GM10266 (cell line): ENCODE results near the gene KRT9.

ENCODE experiments used
- DNase-seq: peaks from one replicate; pipeline ENCODE4 v3.0.0; 2012; ENCODE audit errors: extremely low spot score
- TF ChIP-seq, protein P1 (sequence below): IDR thresholded peaks from 2 replicates; pipeline ENCODE4 v1.5.1; 2012; ENCODE audit warnings: mild to moderate bottlenecking, low read depth; ENCODE audit not compliant: control insufficient read depth, insufficient read depth; ENCODE audit errors: missing control alignments

The KRT9 gene

DNA sequence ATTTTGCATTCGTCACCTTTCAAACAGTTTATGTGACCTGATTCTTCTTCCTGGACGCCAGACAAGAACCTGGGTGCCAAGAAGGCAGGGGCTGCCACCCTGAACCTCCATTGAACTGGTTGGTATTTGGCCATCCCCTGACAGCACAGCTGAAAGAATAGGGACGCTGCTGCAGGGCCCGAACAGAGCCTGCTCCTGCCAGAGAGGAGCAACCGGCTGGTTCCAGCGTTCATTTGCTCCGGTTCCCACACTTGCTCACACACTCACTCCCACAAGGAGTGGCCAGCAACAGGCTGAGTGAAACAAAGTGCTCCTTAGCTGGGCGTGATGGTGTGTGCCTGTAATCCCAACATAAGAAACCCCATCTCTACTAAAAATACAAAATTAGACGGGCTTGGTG, 14.9 kb downstream of the KRT9 start:
- TF ChIP-seq, protein P1, sequence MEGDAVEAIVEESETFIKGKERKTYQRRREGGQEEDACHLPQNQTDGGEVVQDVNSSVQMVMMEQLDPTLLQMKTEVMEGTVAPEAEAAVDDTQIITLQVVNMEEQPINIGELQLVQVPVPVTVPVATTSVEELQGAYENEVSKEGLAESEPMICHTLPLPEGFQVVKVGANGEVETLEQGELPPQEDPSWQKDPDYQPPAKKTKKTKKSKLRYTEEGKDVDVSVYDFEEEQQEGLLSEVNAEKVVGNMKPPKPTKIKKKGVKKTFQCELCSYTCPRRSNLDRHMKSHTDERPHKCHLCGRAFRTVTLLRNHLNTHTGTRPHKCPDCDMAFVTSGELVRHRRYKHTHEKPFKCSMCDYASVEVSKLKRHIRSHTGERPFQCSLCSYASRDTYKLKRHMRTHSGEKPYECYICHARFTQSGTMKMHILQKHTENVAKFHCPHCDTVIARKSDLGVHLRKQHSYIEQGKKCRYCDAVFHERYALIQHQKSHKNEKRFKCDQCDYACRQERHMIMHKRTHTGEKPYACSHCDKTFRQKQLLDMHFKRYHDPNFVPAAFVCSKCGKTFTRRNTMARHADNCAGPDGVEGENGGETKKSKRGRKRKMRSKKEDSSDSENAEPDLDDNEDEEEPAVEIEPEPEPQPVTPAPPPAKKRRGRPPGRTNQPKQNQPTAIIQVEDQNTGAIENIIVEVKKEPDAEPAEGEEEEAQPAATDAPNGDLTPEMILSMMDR = no peak
- no peak for DNase-seq

DNA sequence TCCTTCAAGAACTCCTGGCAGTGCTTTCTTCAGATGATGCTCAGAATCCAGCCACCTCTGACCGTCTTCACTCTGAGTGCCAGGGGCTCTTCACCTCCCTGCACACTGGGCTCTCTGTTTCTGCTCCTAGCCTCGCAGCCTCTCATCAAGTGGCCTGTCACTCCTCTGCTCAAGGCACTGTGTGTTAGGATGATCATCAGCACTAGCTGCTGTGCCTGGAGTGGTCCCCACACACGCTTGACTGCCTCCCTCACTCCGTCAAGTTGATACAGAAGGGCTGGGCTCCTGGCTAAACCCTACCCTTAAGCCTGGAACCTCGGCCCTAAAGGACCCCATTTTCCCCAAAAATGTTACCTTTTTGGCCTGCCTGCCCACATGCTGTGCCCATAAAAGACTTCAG, 15.6 kb downstream of the KRT9 start:
- no peak for DNase-seq
- TF ChIP-seq, protein P1 = no peak

DNA sequence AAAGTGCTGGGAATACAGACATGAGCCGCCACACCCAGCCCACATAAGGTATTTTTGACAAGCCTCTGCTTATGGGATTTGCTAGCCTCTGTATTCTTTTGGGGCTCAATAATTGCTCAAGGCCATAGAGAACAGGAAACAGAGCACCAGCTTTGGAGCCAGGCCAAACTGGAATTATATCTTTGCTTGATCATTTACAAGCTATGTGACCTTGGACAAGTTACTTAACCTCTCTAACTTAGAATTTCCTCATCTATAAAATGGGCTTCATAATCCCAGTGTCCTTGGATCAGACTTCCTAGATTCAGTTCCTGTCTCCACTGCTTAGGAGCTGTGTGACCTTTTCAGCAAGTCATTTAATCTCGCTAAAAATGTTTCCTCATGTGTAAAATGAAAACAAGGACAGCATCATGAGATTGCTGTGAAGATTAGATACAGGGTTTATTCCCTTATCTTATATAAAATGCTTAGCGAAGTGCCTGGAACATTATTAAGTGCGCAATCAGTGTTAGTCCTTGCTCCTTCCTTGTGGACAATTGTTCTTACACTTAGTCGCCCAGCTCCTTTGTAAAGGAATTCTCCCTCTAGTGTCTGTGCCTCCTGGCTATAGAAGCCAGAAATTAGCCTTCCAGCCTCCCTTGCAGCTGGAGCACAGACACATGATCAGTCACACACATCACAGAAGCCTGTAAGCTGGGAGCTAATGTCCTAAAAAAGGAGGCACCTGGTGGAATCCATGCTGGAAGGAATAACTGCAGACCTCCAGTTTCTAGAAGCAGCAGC, 16.6 kb downstream of the KRT9 start:
- no peak for DNase-seq
- TF ChIP-seq, protein P1 = no peak

DNA sequence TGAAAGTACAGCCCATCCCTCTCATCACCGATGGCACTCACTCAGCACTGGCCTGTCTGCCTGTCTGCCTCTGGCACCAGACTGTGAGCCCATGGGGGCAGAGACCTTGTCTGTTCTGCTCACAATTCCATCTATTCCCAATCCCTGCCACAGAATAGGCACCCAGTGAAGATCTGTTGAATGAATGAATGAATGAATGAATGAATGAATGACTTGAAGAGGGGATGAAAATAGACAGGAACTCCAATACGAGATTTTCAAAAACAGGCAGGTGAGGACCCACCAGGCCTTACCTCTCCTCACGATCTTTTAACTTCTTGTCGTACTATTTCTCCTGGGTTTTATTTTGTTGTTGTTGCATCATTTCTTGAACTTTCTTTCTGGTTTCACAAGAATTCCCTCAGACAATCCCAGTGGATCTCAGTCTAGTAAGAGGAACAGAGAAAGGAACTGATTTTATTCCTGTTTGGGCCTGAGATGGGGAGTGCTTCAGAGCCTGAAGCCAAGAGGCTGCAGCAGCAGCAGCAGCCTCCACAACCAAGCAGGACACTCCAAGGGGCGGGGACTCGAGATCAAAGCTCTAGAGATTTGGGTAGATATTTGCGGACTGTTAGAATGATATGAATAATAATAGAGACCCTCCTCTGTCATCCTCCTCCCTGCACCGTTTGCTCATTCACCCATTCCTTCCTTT, 17.7 kb downstream of the KRT9 start:
- no peak for DNase-seq
- TF ChIP-seq, protein P1 = no peak

DNA sequence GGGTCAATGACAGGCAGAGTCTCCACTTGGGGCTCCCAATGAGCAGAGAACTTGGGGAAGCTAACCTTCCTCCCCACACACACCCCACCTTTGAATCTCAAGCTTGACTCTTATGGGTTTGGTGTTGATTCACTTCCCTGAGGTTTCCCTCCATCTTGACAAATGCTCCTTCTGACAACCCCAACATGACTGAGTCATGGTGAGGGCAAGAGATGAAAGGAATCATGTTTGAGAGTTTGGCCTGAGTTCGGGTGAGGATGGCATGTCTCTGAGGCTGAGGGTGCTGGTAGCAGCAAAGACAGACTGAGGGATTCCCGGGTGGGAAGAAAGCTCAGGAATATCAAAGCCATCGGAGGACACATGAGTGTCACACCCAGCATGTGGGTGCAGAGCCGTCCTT, 18.7 kb downstream of the KRT9 start:
- DNase-seq = no peak
- TF ChIP-seq, protein P1 = no peak

DNA sequence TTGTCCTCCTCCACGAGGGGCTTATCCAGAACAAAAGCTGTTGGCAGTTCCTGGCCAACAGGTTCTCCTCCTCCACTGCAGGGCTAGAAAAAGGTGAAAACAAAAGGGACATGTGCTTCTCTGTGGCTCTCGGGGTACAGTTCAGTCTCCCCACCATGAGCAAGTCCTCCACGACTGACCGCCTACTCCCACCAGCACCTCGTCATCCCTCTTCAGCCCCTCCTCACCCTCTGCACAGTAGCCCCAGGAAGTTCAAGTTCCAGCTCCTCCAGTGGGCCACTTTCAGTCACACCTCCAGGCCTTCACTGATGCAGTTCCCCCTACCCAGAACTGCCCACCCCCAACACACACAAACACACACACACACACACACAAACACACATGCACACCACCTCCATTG, 19.4 kb downstream of the KRT9 start:
- DNase-seq = no peak
- TF ChIP-seq, protein P1 = no peak

DNA sequence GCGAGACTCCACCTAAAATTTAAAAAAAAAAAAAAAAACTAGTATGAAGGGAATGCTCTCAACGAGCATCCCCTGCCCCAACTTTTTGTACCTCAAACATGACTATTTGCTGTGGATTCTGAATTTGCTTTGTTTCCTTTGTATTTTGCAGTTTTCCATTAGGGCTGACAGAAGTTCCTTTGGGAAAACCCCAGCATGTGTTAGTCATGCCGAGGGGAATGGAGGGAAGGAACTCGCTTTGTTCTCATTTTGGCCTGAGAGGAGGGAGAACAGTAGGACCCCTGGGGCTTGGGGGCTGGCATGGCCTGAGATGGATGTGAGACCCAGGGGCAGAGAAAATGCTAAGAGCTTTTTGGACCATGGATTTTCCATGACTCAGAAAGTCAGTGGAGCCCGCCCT, 20.5 kb downstream of the KRT9 start:
- TF ChIP-seq, protein P1 = no peak
- DNase-seq = no peak
